D341Med (cell line): ENCODE data around the gene ASAP2.

Experiments used
- DNase-seq: peaks from one replicate; pipeline ENCODE4 v3.0.0; 2012; ENCODE audit warnings: low spot score

The ASAP2 gene

DNA sequence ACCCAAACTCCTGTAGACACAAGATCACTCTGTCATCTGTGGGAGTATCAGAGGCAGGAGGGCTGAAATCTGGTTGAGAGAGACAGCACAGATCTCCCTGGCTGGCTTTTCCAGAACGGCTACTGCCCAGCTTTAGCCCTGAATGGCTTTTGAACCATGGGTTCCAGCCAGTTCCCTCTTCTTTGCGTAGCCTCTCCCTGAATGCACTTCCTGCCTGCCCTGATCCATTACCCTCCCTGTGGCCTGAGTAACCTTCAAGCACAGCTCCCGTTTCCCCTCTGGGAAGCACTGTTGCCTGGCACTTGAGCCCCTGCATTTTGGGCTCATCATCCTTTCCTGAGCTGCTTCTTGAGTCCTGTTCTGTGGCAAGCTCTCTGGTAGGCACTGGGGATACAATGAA, 68.8 kb downstream of the ASAP2 start:
- DNase-seq, result no peak

DNA sequence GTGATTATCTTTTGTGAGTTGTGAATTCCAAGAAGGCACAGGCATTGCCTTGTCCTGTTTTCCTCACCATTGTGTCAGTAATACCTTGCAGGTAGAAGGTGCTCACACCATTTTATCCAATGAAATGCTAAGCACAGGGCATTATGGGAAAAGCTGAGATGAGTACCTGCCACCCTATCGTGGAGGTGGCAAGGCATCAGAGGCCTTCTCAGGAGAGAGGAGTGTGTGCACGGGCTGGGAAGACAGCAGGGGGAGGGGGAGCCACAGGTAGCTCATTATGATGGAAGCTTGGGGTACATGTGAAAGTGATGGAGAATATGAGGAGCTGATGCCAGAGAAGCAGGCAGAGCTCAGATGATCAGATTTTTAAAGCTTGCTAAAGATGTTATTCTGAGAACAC, 69.5 kb downstream of the ASAP2 start:
- DNase-seq, result no peak

DNA sequence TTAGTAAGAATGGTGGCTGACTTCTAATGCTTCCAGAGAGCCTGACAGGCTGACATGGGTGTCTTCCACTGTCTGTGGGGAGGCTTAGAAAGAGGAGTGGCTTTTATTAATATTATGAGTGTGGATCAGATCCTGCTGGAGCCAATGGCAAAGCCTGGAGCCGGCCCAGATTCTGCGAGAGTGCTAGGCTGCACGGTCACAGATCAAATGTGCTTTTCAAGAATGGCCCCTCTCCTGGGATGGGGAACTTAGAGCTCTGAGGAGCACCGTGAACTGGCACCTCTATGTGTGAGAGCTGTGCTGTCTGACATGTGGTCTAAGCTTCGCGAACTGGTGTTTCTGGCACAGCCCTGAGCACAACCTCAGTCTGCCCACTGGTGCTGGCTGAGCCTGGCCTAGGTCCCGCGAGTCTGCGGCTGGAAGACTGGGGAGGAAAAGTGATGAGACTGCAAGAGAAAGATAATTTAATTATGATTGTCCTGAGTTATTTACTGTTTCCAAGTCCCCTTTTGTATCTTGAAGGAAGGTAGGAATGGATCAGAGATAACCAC, 70.4 kb downstream of the ASAP2 start:
- DNase-seq, result no peak

DNA sequence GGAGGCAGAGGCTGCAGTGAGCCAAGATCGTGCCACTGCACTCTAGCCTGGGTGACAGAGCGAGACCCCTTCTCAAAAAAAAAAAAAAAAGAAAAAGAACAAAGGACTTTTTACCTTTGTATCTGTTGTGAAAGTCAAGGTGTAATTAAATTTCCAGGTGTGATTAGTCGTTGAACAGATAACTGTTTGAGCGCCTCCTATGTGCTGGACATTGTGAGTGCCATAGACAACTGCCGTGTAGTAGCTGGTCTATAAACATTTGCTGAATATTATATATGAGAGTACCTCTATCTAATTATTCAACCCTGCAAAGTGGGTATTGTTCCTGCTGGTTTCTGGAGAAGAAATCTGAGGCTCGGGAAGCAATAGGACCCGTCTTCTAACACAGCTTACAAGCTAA, 71.8 kb downstream of the ASAP2 start:
- DNase-seq, result no peak

DNA sequence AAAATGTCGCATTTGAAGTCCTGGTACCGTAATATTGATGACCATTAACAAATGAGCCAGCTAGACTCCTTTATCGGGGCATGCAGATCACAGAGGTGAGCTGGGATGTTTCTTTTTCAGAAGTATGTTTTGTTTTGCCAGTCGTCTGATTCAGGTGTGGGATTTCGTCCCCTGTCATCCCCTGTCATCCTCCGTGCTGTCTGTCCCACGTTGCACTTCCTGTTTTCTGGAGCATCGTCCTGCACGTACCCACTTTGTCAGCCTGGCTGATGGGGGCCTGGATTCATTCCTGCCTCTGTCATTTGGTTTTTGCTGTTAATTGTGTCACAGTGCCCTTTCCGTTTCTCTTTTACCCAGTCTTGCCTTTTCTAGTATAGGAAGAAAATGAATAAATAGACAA, 72.8 kb downstream of the ASAP2 start:
- no peak for DNase-seq

DNA sequence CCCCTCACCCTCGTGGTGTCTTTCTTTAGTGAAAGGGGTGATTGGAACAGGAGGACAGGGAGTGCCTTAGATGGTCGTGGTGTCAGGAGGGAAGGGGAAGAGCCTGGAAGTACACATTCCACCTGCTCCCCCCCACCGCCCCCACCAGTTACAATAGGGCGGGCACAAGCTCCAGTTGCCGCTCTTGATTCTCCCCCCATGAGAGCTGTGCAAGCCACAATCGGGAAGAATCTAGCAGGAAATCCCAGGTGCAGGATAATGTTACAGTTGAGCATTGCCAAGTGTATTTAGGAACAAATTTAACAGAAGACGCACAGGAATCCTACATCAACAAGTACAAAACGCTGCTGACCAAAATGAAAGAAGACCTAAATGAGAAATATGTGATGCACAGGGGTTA, 73.6 kb downstream of the ASAP2 start:
- DNase-seq, result no peak

DNA sequence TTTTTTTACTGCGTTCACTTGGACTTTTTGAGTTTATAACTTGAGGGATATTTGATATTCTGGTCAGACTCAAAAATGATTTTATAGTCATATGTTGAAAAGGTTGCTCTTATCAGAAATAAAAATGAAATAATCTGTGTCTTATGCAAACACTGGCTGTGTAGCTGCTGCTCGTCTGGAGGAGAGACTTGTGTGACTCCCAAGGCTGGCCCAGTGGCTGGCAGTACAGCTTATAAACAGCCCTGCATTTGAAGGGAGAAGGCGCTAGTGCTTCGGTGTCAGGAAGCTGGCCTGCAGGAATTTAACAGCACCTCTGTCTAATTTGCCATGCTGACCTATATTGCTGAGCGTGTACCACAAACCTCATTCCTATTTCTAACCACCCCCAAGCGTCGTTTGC, 74.5 kb downstream of the ASAP2 start:
- DNase-seq, result no peak

DNA sequence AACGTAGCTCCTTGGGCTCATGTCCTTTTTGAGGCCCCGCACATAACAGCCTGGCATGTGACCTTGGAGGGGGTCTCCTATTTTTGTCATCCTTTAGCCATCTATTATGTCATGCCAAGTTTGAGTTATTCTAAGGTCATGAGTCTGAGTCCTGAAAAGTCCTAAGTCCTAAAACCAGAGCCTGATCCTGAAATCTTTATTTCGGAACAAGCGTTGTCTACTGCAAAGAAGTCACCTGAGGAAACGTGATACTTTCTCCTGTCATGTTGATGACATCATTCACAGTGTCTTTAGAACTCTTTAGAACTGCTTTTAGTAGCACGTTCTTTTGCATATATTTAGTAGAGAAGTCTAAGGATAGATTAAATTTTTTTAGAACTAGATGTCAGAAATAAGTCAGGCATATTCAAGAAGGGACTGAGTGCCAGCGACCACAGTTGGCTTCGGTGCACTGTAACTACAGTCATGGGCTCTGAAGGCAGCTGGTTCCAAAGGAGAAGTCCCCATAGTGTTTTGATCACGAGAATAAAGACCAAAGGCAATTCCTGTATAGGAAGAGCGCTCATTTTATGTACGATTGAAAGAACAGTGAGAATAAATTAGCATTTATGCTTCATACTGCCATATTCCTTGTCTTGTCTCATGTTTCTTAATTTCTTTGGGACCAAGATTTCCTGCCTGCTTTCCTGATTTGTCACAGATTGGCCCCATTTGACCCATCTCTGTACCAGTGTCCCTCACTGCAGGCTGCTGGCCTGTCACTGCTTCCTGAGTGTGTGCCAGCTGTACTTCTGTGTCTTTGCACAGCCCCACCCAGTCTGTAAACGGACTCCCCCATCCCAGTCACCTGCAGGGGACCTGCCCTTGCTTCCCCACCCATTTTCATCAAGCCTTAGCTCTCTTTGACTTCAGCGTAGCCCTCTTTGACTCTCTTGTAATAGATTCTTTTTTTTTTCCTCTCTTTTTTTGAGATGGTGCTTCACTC, 75.8 kb downstream of the ASAP2 start:
- no peak for DNase-seq

DNA sequence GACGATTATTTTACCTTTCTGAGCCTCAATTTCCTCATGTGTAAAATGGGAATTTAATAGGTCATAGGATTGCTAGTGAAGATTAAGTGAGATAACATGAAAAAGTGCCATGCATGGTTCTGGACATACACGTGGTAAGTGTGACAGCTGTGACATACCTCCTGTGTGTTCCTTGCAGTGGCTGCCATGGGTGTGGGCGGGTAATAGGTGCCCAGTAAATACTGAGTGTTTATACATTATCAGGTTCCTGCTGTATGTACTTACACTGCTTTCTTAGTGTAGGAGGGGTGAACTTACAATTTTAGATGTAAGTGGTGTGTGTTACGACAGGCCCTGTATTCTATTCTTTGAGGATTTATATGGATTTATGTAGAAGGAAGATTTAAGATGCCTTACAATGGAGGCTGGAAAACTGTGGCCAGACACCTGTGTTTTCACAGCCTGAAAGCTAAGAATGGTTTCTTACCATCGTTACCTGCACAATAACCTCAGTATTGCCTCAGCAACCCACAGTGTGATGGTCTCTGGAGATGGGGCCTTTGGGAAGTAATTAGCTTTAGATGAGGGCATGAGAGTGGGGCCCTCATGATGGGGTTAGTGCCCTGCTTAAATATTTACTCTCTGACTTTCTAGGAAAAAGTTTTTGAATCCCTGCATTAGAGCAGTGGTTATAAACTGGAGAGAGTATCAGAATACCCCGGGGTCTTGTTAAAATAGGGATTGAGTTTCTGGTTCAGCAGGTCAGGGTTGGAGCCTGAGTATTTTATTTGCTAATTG, 78.1 kb downstream of the ASAP2 start:
- no peak for DNase-seq

DNA sequence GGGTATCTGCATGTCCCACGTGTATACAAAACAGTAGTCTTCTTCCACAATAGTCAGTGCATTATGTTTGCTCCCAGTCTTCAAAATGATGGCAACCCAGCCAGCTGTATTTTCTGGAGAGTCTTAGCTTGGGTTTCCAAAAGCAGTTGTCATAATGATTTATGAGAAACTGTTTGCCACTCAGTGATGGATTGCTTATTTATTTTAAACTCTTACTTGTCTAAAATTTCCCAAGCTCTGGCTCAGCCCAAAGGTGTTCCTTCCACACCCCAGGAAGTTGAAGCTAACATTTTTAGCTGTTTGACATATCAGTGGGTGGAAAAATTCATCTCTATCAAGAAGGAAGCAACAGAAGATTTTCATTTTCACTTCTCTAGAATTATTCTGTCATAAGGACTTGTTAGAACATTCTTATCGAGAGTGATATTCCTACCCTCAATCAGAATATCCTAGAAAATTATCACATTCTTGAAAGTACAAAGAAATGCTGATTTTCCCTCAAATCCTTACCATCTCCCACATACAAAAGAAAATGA, 78.8 kb downstream of the ASAP2 start:
- no peak for DNase-seq

DNA sequence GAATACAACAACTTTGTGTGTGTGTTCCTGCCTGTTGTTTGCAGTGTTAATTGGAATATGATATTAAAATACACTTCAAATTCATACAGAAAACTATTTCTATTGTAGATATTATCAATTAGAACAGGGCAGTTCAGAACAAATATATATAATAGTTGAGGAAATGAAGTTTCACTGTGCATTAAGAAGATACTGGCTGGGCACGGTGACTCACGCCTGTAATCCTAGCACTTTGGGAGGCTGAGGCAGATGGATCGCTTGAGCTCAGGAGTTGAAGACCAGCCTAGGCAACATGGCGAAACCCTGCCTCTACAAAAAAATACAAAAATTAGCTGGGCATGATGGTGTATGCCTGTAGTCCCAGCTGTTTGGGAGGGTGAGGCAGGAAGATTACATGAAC, 79.3 kb downstream of the ASAP2 start:
- no peak for DNase-seq

DNA sequence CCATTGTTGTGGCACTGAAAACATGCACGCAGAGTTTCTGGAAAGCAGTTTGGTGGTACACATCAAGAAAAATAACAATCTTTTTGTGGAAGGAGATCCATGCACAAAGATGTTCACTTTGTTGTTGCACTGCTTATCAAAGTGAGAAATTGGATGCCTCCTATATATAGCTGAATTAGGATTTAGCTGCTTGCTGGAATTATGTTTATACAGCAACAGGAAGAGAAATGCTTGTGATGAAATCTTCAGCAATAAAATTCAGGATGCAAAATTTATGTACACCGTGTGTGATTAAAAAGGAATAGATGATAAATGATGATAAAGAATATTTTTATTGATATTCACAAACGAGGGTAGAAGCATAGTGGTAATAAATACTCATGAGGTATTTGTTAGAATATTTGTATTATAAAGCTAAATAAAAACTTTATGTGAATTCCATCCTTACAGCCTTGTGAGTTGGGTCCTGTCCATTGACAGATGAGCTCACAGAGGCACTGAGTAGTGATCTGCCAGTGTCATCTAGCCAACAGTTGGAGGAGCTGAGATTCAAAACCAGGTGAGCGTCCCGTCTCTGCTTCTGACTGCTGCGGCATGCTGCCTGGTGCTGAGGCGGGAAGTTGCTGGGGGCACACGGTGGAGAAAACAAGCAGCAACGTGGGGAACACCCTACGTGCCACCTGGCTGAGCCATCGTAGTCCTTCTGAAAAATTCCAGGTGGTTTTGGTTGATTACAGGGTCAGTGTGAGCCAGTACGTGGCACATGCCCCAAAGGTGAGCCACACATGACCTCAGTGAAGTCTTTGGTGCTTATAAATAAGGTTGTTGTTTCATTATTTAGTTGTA, 80.2 kb downstream of the ASAP2 start:
- no peak for DNase-seq

DNA sequence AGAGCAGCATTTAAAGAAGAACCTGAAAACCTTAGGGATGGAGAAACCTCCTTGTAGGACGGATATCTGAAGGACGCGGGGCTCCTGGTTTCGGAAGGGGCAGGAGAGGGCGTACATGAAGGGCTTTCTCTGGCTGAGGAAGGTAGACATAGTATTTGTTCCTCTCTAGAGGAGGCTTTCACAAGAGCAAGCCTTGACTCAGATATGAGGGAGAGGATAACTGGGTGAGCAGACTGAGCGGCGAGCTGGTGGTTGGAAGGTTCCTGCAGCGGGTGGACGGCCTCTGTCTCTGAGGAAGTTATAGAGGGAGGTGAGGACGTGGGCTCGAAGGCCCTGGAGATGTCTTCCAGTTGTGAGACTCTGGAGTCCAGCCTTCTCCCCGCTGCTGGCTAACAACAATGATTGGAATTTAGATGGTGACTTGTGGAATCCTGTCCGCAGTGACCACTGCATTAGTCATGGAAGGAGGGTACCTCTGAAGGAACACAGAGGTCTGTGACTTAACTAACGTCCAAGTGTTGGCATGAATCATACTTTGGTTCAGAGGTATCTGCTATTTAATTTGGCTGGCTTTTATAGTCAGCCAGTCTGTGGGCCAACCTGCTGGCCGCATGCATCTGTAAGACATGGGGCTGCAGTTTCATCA, 80.9 kb downstream of the ASAP2 start:
- no peak for DNase-seq

DNA sequence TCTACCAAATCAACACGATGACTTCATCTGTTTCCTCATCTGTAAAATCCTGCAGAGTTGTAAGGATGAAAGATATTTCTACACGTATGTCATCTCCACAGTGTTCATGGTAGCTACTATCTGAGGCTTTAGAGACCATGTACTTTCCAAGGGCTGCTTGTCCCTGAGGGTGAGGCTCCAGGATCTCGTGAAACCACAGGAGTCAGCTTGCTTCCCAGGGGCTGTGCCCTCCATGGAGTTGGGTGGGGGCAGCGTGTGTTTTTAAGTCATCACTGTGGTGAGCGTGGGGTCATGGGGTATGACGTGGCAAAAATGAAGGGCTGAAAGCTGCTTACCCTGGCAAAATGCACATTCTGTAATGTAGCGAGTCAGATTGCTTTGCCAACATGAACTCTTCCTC, 81.6 kb downstream of the ASAP2 start:
- no peak for DNase-seq

DNA sequence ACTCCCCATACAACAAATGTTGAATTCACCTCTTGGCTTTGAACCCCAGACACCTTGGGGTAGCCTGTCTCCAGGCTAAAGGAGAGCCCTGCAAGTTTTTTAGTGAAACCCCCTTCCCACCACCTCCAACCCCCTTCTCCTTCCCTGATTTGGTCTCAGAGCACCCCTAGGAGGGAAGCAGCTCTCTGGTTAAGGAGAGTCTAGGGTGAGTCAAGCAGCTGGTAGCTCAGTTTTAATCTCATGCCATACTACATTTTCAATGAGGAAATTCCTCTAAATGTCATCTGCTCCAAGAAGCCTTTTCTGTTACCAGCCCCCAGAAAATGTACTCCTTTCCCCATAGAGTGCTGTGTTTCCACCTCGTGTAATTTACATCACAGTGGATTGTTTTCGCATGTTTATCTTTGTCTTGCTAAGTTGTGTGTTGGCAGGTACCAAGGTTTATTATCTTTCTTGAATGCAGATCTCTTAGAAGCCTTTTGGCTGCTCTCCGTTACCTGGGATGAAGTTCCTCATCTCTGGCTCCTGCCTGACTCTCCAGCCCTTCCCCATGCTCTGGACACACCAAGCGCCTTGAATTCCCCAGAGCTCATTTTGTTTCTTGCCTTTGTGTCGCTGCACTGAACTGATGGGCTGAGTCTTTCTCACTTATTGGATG, 82.2 kb downstream of the ASAP2 start:
- DNase-seq, result no peak

DNA sequence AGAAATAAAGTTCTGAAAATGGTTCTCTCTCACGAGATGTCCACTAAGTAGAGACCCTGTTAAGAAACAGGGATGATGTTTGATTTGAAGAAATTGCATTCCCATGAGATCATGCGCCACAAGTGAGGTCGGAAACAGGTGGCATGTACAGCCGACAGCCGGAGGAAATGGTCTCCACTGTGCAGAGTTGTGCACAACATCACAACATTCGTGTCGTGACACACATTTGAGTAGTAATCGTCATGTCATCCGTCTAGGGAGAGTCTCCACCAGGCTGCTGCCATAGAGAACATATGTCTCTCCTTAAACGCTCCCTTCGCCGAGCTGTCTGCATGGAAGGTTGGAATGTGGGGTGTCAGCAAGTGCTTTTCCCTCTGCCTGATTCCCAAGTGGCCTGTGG, 84.7 kb downstream of the ASAP2 start:
- no peak for DNase-seq

DNA sequence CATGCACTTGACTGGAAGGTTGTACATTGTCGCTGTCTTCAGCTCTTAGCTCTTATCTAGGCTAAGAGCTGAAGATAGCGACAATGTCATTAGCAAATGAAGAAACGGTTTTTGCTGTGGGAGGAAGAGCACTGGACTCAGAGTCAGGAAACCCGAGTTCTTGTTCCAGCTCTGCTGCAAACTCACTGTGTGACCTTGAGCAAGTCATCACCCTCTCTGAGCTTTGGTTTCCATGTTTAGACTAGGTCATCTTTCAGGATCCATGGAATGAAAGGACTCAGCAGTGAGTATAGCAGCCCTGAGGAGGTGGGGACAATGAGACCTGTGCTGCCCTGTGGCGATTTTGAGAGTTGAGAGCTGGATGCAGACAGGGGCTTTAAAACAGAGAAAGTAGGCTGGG, 85.3 kb downstream of the ASAP2 start:
- no peak for DNase-seq

DNA sequence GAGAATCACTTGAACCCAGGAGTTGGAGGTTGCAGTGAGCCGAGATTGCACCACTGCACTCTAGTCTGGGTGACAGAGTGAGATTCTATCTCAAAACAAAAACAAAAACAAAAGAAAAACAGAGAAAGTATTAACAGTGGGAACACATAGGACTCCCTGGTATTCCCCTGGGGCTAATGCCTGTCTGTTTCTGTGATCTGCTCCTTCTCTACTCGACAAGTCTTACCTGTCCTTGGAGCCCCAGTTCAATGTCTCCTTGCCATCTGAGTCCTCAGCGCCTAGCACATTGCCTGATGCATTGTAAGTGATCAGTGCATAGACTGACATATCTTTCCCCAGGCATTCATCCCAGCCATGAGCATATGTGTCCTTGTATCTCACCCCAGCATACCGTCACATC, 85.8 kb downstream of the ASAP2 start:
- DNase-seq, result no peak

DNA sequence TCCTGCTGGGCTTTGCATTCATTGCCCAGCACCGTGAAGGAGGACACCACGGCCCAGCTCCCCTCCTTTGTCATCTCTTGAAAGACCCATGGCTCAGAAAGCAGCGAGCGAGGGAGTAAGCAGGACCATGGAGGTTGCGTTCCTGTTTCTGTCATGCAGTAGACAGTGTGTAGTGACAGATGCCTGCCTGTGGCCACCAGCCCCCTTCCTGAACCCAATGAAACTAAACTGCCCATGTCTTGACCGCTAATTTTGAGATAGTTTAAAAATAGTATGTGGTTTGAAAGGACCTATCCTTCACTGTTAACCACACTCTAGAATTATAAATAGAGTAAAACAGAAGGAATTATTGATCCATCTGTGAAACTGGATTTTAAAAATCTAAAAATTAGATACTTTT, 88.2 kb downstream of the ASAP2 start:
- no peak for DNase-seq

DNA sequence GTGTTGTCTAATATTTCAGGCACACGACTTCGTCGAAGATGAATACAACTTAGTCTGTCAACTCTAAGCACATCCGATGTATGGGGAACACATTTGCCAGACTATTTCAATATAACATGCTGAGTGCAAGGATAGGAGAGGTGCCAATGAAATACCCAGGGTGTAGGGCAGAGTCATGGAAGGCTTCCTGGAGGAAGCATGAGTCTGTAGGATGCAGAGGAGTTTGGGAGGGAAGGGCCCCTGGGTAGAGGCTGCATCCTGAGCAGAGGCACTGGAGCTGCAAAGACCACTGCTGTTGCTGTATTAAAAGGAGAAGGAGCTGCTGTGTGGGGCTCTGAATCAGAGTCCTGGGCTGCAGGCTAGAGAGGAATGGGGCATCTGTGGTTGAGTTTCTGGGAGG, 89.9 kb downstream of the ASAP2 start:
- no peak for DNase-seq

DNA sequence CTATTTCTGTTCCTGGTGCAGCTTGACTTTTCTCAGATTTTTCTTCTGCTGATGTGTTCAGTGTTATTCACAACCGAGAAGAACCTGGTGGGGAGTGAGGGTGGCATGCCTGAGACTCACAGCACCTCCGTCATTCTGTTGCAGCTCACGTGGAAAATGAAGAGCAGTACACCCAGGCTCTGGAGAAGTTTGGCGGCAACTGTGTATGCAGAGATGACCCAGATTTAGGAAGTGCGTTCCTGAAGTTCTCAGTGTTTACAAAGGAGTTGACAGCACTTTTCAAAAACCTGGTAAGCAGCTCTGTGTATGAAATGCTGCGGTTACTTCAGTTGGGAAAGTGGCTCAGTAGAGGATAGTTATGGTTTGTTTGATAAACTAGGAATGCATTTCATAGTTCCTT, 90.5 kb downstream of the ASAP2 start:
- DNase-seq, result no peak
